GM23338 (cell line): Measurements from ENCODE around the gene NPM1. TPM values are rescaled to one million over a fixed set of nuclear protein-coding genes. Genes with fewer than 3 reads are reported as not detected.

Experiments used
- CREB1 ChIP-seq: fragments of 250-450 bp; sonication (Bioruptor Pico); IDR thresholded peaks from 2 replicates; pipeline ENCODE4 v1.5.0; 2020; ENCODE audit warnings: low read depth, mild to moderate bottlenecking, moderate library complexity
- POLR2AphosphoS5 ChIP-seq: IDR thresholded peaks from 2 replicates; pipeline ENCODE4 v1.6.1; 2016; ENCODE audit warnings: antibody characterized with exemption, low read depth
- microRNA-seq: library from miRNA; unstranded; fragments of <30 nt; microRNA quantifications from one replicate; pipeline ENCODE4, GENCODE V29; 2017
- polyA plus RNA-seq: library from polyadenylated mRNA; unstranded; fragments of >200 nt; fragmentation: Nextera tagmentation; extraction: Ambion mirVana; gene quantifications from 2 replicates; pipeline ENCODE4 v1.2.1, GENCODE V29; 2016
- small RNA-seq: library from RNA; depleted of rRNA; stranded (forward); fragments of <200 nt; gene quantifications from one replicate; pipeline ENCODE3, GENCODE V24; 2014; ENCODE audit warnings: low replicate concordance
- total RNA-seq: library from RNA; depleted of rRNA; stranded (reverse); fragments of >200 nt; shearing (Covaris generic); gene quantifications from 2 replicates; pipeline ENCODE4 v1.2.3, GENCODE V29; 2014; rRNA removed
- TF ChIP-seq, protein P1 (sequence below), 2 experiments: fragments of 200-600 bp in 1 of 2; sonication (generic) in 1 of 2; conservative IDR thresholded peaks; 2 replicates each; pipeline versions ENCODE4 v1.5.1 to v1.6.1; 2016 to 2017; ENCODE audit warnings: antibody characterized with exemption in 2 of 2, low read depth in 2 of 2, mild to moderate bottlenecking in 2 of 2, moderate library complexity in 1 of 2
- TF ChIP-seq, protein P2 (sequence below): IDR thresholded peaks from one replicate; pipeline ENCODE4 v1.6.1; 2018; ENCODE audit warnings: antibody characterized with exemption; ENCODE audit not compliant: unreplicated experiment

The NPM1 gene
- total and polyA plus RNA-seq, 2 experiments from 2014 or later = 3,739 to 5,242 TPM

DNA sequence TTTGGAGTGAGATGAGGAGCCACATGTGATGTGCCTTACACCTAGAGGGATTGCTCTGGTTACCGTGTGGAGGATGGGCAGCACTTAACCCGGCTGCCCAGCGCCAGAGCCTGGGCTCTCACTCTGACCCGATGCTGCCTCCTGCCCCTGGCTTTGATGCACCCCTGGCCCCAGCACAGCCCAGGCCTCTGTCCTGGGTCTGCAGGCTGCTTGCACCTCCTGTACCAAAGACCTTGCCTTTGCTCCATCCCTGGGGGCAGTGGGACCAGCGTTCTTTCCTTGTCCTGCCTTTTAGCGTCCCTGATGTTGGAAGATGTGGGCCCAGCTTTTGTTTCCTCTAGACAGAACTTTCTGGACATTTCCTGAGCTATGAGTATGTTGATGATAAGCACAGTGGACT lies 72.2 kb downstream of the NPM1 start (continued):
- TF ChIP-seq, protein P1, sequence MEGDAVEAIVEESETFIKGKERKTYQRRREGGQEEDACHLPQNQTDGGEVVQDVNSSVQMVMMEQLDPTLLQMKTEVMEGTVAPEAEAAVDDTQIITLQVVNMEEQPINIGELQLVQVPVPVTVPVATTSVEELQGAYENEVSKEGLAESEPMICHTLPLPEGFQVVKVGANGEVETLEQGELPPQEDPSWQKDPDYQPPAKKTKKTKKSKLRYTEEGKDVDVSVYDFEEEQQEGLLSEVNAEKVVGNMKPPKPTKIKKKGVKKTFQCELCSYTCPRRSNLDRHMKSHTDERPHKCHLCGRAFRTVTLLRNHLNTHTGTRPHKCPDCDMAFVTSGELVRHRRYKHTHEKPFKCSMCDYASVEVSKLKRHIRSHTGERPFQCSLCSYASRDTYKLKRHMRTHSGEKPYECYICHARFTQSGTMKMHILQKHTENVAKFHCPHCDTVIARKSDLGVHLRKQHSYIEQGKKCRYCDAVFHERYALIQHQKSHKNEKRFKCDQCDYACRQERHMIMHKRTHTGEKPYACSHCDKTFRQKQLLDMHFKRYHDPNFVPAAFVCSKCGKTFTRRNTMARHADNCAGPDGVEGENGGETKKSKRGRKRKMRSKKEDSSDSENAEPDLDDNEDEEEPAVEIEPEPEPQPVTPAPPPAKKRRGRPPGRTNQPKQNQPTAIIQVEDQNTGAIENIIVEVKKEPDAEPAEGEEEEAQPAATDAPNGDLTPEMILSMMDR (conservative IDR thresholded peaks at IDR 0.05; ENCODE audit: low read depth in 2 of 2) = no peak
- no peak for TF ChIP-seq CREB1 (CRISPR knock-in tag)
- TF ChIP-seq, protein P2, sequence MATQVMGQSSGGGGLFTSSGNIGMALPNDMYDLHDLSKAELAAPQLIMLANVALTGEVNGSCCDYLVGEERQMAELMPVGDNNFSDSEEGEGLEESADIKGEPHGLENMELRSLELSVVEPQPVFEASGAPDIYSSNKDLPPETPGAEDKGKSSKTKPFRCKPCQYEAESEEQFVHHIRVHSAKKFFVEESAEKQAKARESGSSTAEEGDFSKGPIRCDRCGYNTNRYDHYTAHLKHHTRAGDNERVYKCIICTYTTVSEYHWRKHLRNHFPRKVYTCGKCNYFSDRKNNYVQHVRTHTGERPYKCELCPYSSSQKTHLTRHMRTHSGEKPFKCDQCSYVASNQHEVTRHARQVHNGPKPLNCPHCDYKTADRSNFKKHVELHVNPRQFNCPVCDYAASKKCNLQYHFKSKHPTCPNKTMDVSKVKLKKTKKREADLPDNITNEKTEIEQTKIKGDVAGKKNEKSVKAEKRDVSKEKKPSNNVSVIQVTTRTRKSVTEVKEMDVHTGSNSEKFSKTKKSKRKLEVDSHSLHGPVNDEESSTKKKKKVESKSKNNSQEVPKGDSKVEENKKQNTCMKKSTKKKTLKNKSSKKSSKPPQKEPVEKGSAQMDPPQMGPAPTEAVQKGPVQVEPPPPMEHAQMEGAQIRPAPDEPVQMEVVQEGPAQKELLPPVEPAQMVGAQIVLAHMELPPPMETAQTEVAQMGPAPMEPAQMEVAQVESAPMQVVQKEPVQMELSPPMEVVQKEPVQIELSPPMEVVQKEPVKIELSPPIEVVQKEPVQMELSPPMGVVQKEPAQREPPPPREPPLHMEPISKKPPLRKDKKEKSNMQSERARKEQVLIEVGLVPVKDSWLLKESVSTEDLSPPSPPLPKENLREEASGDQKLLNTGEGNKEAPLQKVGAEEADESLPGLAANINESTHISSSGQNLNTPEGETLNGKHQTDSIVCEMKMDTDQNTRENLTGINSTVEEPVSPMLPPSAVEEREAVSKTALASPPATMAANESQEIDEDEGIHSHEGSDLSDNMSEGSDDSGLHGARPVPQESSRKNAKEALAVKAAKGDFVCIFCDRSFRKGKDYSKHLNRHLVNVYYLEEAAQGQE = no peak
- no peak for TF ChIP-seq POLR2AphosphoS5

Small RNAs within 50 kb of the gene (microRNA-seq; reads per million reads assigned to microRNA genes)
- gene MIR3912 = not detected

Small RNAs within 50 kb of the gene (small RNA-seq; reads per million reads assigned to genes)
- gene AC091980.1 (not detected), gene MIR3912 (0.12 reads per million), gene RN7SL339P (not detected), gene SNORA70J (not detected)

Other genes starting within 250 kb of the NPM1 start
- 0.83 TPM in 1 of 2 replicates, not detected in the other for gene TLX3, start 78.6 kb upstream of the NPM1 start, total RNA-seq
- gene TLX3, start 78.6 kb upstream of the NPM1 start, polyA plus RNA-seq = not detected in 2 replicates
- gene FGF18, start 31.8 kb downstream of the NPM1 start, total RNA-seq = 0.56 TPM in 1 of 2 replicates, not detected in the other
- 0.75 and 0.86 TPM in 2 replicates for gene FGF18, start 31.8 kb downstream of the NPM1 start, polyA plus RNA-seq